Liver (tissue), 3 donors: Measurements from ENCODE around the gene PTK6.

ENCODE experiments used
- CTCF ChIP-seq: fragments of 150-350 bp; IDR thresholded peaks from 2 replicates; pipeline ENCODE4 v1.5.1; 2017; ENCODE audit warnings: improper control_type of control experiment, low read depth, low read length; ENCODE audit not compliant: missing input control
- FOXA1 ChIP-seq: IDR thresholded peaks from 2 replicates; pipeline ENCODE4 v1.6.1; 2016; ENCODE audit warnings: antibody characterized with exemption
- GABPA ChIP-seq, 2 donors: IDR thresholded peaks in 1 of 2; conservative IDR thresholded peaks in 1 of 2; 2 replicates each; pipeline ENCODE4 v1.6.1; 2016; ENCODE audit warnings: antibody characterized with exemption in 2 of 2, mild to moderate bottlenecking in 1 of 2, moderate library complexity in 1 of 2
- MAX ChIP-seq: IDR thresholded peaks from 2 replicates; pipeline ENCODE4 v1.6.1; 2016; ENCODE audit warnings: antibody characterized with exemption
- RAD21 ChIP-seq, 2 donors: IDR thresholded peaks; 2 replicates each; pipeline ENCODE4 v1.6.1; 2016; ENCODE audit warnings: antibody characterized with exemption in 2 of 2, mild to moderate bottlenecking in 2 of 2
- REST ChIP-seq: IDR thresholded peaks from 2 replicates; pipeline ENCODE4 v1.6.1; 2016; ENCODE audit warnings: antibody characterized with exemption, mild to moderate bottlenecking
- RXRA ChIP-seq, 2 donors: IDR thresholded peaks; 2 replicates each; pipeline ENCODE4 v1.6.1; 2017 to 2018; ENCODE audit warnings: antibody characterized with exemption in 2 of 2, mild to moderate bottlenecking in 1 of 2
- SP1 ChIP-seq: IDR thresholded peaks from 2 replicates; pipeline ENCODE4 v1.6.1; 2018; ENCODE audit warnings: antibody characterized with exemption, mild to moderate bottlenecking
- TAF1 ChIP-seq: conservative IDR thresholded peaks from 2 replicates; pipeline ENCODE4 v1.6.1; 2016; ENCODE audit warnings: antibody characterized with exemption, mild to moderate bottlenecking
- ZBTB33 ChIP-seq: IDR thresholded peaks from 2 replicates; pipeline ENCODE4 v1.6.1; 2016; ENCODE audit warnings: antibody characterized with exemption
- donor health status: healthy.
- donor health status: healthy.

- TF ChIP-seq CTCF (no peak), REST (no peak), MAX (no peak), TAF1 (no peak), ZBTB33 (no peak), GABPA (IDR thresholded peaks at IDR 0.05 in 1 of 2, conservative IDR thresholded peaks at IDR 0.05 in 1 of 2) (no peak), RXRA (IDR thresholded peaks at IDR 0.05) (no peak), FOXA1 (no peak), RAD21 (IDR thresholded peaks at IDR 0.05) (no peak), SP1 (no peak)
These were observed 36.9 kb downstream of the PTK6 start for GRCh38 chr20:63500151-63500901.
